ENCODE data around the gene NOSTRIN.

Gene NOSTRIN

GRCh38 chr2:168848225-168848624 is 45.8 kb downstream of the NOSTRIN start:
- peak; percentile 8 for DNase-seq (ENCODE audit: low read depth)
- no peak overlapping the region for H3K4me3 ChIP-seq (ENCODE audit: low read depth, low read length)
- TF ChIP-seq MAX (IDR thresholded peaks at IDR 0.05; ENCODE audit: low read depth, low read length), result no peak
- TF ChIP-seq, protein P1, sequence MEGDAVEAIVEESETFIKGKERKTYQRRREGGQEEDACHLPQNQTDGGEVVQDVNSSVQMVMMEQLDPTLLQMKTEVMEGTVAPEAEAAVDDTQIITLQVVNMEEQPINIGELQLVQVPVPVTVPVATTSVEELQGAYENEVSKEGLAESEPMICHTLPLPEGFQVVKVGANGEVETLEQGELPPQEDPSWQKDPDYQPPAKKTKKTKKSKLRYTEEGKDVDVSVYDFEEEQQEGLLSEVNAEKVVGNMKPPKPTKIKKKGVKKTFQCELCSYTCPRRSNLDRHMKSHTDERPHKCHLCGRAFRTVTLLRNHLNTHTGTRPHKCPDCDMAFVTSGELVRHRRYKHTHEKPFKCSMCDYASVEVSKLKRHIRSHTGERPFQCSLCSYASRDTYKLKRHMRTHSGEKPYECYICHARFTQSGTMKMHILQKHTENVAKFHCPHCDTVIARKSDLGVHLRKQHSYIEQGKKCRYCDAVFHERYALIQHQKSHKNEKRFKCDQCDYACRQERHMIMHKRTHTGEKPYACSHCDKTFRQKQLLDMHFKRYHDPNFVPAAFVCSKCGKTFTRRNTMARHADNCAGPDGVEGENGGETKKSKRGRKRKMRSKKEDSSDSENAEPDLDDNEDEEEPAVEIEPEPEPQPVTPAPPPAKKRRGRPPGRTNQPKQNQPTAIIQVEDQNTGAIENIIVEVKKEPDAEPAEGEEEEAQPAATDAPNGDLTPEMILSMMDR (IDR thresholded peaks at IDR 0.05; ENCODE audit: low read depth, low read length), result no peak
- no peak for TF ChIP-seq POLR2A (IDR thresholded peaks at IDR 0.05; ENCODE audit: extremely low read depth, insufficient read length)
- no peak for TF ChIP-seq MYC (IDR thresholded peaks at IDR 0.05; ENCODE audit: low read depth, low read length)

GRCh38 chr2:168849610-168850009 is 47.2 kb downstream of the NOSTRIN start:
- DNase-seq (ENCODE audit: low read depth), result peak; percentile 19
- TF ChIP-seq, protein P1 (IDR thresholded peaks at IDR 0.05; ENCODE audit: low read depth, low read length), result no peak
- no peak overlapping the region for H3K4me3 ChIP-seq (ENCODE audit: low read depth, low read length)

DNA sequence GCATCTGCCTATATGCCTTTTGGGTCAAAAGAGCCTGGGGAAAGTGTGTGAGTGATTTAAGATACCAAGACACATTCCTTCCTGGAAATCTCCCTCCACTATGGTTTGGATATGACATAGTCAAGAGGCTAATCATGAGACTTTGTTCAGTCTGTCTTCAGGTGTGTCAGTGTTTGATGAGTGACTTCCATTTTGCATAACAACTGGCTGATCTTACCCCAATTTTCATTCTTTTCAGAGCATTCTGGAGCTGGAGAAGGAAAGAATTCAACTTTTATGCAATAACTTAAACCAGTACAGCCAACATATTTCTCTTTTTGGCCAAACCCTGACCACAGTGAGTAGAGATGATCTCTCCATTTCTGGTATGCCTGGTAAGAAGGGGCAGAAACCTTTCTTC is 48.4 kb downstream of the NOSTRIN start:
- TF ChIP-seq MYC (IDR thresholded peaks at IDR 0.05; ENCODE audit: low read depth, low read length) (no peak), POLR2A (IDR thresholded peaks at IDR 0.05; ENCODE audit: extremely low read depth, insufficient read length) (no peak), MAX (IDR thresholded peaks at IDR 0.05; ENCODE audit: low read depth, low read length) (no peak)
- TF ChIP-seq, protein P1 (IDR thresholded peaks at IDR 0.05; ENCODE audit: low read depth, low read length), result no peak
- H3K4me3 ChIP-seq (ENCODE audit: low read depth, low read length), result no peak overlapping the region
- DNase-seq (ENCODE audit: low read depth), result no peak

DNA sequence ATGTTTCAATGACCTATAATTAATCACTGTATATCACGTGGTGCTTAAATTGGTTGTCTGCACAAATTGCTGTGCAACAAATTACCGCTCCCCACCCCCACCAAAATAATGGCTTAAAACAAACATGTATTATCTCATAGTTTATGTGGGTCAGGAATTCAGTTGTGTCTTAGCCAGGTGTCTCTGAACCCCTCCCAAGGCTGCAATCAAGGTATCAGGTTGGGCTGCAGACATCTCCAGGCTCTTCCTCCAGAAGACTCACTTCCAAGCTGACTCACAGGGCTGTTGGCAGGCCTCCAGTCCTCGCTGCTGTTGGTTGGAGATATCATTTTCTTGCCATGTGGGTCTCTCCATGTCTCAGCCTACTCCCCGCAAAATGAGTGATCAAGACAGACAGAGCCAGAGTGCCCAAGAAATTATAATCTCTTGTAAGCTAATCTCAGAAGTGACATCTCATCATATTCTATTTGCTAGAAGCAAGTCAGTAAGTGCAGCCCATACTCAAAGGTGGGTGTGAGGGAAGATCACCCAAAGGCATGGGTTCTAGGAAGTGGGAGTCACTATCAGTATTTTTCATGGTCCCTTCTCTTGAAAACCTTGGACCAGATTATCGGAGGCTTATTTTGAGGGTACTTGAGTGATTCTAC is 49.4 kb downstream of the NOSTRIN start:
- no peak for DNase-seq (ENCODE audit: low read depth)
- TF ChIP-seq MAX (IDR thresholded peaks at IDR 0.05; ENCODE audit: low read depth, low read length) (no peak), MYC (IDR thresholded peaks at IDR 0.05; ENCODE audit: low read depth, low read length) (no peak), POLR2A (IDR thresholded peaks at IDR 0.05; ENCODE audit: extremely low read depth, insufficient read length) (no peak)
- TF ChIP-seq, protein P1 (IDR thresholded peaks at IDR 0.05; ENCODE audit: low read depth, low read length), result no peak
- no peak overlapping the region for H3K4me3 ChIP-seq (ENCODE audit: low read depth, low read length)

DNA sequence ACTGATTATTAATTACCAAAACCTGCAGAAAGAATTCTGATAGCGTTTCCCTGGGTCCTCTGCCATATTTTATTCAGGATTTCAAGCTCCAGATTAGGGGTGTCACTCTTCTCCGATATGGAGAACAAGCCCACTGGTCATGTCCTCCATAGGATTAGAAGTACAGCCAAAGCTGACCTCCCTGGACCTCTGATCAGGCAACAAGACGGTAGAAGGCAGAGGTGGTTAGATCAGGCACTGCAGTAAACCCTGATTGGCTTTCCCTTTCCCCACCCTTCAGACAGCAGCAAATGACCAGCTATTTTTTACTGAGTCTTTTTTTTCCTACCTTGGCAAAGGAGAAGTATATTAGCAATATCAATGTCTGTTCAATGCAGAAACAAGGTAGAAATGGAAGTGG is 50.0 kb downstream of the NOSTRIN start:
- TF ChIP-seq, protein P1 (IDR thresholded peaks at IDR 0.05; ENCODE audit: low read depth, low read length), result no peak
- TF ChIP-seq MAX (IDR thresholded peaks at IDR 0.05; ENCODE audit: low read depth, low read length) (no peak), POLR2A (IDR thresholded peaks at IDR 0.05; ENCODE audit: extremely low read depth, insufficient read length) (no peak), MYC (IDR thresholded peaks at IDR 0.05; ENCODE audit: low read depth, low read length) (no peak)

GRCh38 chr2:168853471-168853870 is 51.0 kb downstream of the NOSTRIN start:
- no peak for TF ChIP-seq MAX (IDR thresholded peaks at IDR 0.05; ENCODE audit: low read depth, low read length)
- TF ChIP-seq, protein P1 (IDR thresholded peaks at IDR 0.05; ENCODE audit: low read depth, low read length), result no peak
- no peak for TF ChIP-seq MYC (IDR thresholded peaks at IDR 0.05; ENCODE audit: low read depth, low read length)
- TF ChIP-seq POLR2A (IDR thresholded peaks at IDR 0.05; ENCODE audit: extremely low read depth, insufficient read length), result no peak
- DNase-seq (ENCODE audit: low read depth), result no peak
- H3K4me3 ChIP-seq (ENCODE audit: low read depth, low read length), result no peak overlapping the region

More for the DNA sequence above, 50.0 kb downstream of the NOSTRIN start:
- H3K4me3 ChIP-seq (ENCODE audit: low read depth, low read length), result no peak overlapping the region
- DNase-seq (ENCODE audit: low read depth), result no peak
